GM21619 (cell line): ENCODE data around the gene SUMO1.

Source experiments
- ATAC-seq: cut with Tn5 transposase; IDR thresholded peaks from one replicate; pipeline ENCODE4 v1.9.1; 2021; ENCODE audit not compliant: unreplicated experiment

The SUMO1 gene

DNA sequence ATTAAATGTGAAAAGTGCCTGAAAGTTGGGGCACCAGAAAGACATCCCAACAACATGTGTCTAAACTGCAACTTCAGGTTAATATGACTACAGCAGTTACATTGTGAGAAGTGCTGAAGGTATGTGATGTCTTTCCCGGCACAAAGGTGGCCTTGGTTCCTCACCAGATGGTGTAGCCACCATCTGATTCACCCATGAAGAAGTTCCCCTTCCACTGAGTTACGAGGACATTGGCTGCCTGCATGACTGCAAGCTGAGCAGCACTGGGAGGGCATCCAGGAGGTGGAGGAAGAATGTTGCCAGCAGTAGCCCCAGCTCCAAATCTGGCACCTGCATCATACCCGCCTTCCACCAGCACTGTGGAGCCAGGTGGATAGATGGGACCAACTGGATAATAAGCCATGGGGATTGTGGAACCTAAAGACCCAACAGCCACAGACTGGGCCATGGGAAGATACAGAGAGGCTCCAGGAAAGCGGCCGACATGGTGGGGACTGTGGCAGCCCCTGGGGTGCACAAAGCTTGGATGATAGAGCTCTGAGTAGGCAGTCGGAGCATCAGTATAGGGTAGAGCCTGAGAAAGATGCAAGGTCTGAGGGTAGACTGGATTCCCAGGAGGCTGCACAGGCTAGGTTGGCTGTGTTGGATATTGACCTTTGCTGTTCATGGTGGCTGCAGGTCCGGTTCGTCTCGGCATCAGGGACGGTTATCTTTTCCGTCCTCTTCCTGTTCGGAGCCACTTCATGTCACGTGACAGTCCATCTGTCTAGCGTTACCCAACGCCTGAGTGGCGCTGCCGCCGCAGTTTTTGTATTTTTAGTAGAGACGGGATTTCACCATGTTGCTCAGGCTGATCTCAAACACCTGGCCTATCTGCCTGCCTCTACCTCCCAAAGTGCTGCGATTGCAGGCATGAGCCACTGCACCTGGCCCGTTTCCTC is 36.9 kb downstream of the SUMO1 start:
- ATAC-seq, result no peak

DNA sequence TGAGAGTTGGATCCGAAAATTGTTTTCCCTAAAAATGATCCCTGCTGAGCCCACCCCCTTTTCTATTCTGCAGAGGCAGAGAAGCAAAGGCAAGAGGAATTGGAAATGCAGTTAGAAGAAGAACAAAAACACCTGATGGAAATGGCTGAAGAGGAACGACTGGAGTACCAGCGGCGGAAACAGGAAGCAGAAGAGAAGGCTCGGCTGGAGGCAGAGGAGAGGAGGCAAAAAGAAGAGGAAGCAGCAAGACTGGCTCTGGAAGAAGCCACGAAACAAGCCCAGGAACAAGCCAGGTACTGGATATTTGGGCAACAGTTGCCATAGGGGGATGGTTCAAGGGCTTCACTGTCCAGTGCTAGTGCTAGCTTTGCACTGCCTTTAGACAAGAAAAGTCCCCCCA is 41.7 kb downstream of the SUMO1 start:
- no peak for ATAC-seq

GRCh38 chr2:202194418-202194817 is 44.0 kb downstream of the SUMO1 start:
- ATAC-seq, result no peak

- no peak for ATAC-seq
These were observed 44.5 kb downstream of the SUMO1 start for GRCh38 chr2:202193881-202194353.

DNA sequence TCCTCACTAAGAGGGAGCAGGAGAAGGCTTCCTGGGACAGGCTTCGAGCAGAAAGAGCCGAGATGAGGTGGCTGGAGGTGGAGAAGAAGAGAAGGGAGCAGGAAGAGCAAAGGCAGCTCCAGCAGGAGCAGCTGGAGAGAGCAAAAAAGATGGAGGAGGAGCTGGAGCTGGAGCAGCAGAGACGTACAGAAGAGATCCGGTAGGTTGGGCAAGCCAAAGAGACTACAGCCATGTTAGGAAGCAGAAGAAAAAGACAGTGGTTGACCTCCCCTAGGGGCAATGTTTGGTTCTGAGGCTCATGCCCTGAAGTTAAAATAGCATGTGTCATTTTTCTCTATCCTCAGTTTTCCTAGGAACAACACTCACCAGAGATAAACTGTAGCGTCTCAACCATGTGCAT is 45.1 kb downstream of the SUMO1 start:
- no peak for ATAC-seq

GRCh38 chr2:202187570-202187969 is 50.8 kb downstream of the SUMO1 start:
- no peak for ATAC-seq

GRCh38 chr2:202186641-202187202 is 51.7 kb downstream of the SUMO1 start:
- no peak for ATAC-seq

DNA sequence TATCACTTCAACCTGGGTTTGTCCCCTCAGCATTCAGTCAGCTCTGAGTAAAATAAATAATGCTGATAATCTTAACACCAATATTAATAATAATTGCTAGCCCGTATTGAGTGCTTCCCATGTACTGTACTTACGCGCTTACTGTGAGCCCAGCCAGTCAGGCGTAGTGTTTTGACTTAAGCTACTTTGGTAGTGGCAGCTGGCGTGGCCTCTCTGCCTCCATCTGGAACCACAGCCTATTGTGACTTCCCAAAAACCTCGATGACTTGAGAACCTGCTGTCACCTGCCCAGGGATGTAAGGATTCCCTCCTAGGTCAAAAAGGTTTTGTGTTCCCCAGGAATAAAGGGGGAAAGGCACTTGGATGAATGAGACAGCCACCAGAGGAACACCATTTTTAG is 53.2 kb downstream of the SUMO1 start:
- ATAC-seq, result no peak

GRCh38 chr2:202184557-202184956 is 53.8 kb downstream of the SUMO1 start:
- ATAC-seq, result no peak

DNA sequence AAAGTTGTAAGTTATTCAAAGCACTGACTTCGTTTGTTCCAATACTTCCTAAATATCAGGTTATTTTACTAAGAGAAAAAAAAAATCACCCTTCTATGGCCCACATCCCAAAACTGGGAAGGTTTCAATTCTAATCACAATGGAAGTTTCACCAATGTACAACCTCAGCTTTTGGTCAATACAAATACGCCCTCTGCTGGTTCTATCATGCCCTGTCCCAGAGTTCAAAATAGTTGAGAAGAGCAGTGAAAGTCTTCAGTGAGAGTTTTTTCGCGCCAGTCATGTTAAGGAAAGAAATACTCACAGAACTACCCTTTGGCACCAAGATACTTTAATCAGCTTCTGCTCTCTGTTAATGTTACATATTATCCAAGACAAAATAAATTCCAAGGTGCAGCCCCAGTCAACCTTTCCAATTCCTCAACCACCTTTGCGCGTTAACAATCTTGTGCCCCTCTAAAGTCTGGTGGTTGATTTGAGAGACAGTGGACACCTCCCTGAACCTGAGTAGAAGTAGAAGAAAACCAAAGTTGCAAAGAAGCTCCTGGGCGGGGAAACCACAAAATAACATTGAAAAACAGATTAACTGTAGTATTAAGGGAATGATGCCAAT is 59.9 kb downstream of the SUMO1 start:
- ATAC-seq, result no peak

- ATAC-seq, result peak; percentile 70
These were observed 65.8 kb downstream of the SUMO1 start for GRCh38 chr2:202172439-202173211.

DNA sequence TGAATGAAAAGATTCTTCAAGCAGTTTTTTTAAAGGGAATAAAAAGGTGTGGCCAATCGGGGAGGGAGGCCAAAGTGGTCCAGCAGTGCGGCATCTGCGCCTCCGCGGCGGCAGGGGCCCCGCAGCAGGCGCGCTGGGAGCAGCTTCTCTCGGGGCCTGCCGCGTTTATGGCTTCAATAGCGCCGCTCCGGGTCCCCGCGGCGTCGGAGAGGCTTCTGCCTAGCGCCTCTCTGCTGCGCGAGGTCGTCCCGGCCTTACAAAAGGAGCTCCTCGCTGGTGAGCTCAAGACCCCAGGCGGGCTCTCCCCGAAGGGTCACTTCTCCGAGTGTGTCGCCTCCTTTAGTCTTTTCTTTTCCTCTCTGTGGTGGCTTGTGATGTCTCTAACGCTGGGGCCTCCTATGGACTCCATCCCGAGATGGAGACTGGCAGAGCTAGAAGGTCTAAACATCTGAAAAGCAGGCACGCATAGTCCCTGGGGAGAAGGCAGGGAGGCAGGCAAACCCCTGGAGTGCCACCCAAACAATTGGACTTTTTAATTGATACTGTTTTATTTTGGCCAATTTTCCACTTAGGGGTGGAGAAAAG is 67.1 kb downstream of the SUMO1 start:
- no peak for ATAC-seq

GRCh38 chr2:202169832-202170424 is 68.5 kb downstream of the SUMO1 start:
- no peak for ATAC-seq

GRCh38 chr2:202169131-202169530 is 69.3 kb downstream of the SUMO1 start:
- ATAC-seq, result no peak

DNA sequence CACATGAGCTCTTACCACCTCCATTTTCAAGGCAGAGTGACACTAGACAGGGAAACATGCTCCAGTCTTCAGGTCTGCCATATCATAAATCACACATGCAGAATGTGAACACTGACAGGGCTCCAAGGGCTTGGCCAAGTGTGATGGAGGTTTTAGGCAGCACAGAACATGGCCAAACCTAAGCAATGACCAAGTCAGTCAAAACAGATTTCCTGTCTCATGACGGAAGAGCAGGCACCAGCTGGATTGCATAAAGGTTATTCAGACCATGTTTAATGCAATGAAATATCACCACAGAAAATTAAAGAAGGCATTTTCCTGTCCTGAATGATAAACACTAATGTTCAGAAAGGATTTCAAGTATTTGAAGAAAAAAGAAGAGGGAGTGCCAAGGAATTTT is 72.5 kb downstream of the SUMO1 start:
- no peak for ATAC-seq

GRCh38 chr2:202165208-202165607 is 73.2 kb downstream of the SUMO1 start:
- ATAC-seq, result no peak

DNA sequence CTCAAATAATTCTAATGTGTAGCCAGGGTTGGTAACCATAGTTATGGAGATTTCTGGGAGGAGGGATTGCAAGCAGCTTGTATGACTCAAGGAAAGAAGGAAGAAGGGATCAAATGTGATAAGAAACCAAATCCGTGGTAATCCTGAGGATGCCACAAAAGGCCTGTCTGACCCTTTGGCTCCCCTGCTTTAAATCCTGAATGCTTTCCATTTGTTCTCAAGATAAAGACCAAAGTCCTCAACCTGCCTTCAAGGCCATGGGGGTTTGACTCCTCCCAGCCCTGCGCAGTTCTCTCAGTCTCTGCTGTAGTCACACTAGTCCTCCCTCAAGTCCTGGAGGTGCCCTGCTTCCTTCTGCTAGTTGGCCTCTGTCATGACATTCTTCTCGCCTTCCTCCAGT is 74.0 kb downstream of the SUMO1 start:
- ATAC-seq, result no peak

- ATAC-seq, result no peak
These were observed 77.1 kb downstream of the SUMO1 start for GRCh38 chr2:202161151-202161835.

- ATAC-seq, result no peak
These were observed 79.6 kb downstream of the SUMO1 start for GRCh38 chr2:202158796-202159195.
